ENCODE results near the gene CNKSR3.

DNA sequence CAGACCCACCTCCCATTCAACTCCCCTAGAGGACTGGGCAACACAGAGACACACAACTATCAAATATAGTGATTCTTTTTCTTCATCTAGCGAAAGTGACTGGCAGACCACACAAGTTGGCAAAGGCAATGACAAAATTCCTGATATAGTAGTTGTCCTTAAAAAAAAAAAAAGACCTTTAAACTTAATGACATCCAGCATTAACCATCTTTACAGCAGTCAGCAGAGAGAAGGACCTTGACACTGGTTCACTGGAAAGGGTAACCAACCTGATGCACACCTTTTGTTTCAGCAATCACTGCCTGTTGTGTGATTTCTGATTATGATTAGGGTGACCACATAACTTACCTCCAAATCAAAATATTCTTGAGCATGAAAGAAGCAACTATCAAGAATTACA lies 1.7 kb upstream of the CNKSR3 start:
- TF ChIP-seq, protein P1, sequence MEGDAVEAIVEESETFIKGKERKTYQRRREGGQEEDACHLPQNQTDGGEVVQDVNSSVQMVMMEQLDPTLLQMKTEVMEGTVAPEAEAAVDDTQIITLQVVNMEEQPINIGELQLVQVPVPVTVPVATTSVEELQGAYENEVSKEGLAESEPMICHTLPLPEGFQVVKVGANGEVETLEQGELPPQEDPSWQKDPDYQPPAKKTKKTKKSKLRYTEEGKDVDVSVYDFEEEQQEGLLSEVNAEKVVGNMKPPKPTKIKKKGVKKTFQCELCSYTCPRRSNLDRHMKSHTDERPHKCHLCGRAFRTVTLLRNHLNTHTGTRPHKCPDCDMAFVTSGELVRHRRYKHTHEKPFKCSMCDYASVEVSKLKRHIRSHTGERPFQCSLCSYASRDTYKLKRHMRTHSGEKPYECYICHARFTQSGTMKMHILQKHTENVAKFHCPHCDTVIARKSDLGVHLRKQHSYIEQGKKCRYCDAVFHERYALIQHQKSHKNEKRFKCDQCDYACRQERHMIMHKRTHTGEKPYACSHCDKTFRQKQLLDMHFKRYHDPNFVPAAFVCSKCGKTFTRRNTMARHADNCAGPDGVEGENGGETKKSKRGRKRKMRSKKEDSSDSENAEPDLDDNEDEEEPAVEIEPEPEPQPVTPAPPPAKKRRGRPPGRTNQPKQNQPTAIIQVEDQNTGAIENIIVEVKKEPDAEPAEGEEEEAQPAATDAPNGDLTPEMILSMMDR (IDR thresholded peaks at IDR 0.05): no peak
- TF ChIP-seq EP300 (IDR thresholded peaks at IDR 0.05): no peak
